ENCODE results near the gene ZNF219. TPM values are rescaled to one million over a fixed set of nuclear protein-coding genes. Genes with fewer than 3 reads are reported as not detected.

Gene ZNF219
- total and polyA plus RNA-seq, 2 of the 13 experiments (the other 11 are each of a cell fraction or from before 2014, with no cell fraction given): 34.5 to 36.6 TPM

DNA sequence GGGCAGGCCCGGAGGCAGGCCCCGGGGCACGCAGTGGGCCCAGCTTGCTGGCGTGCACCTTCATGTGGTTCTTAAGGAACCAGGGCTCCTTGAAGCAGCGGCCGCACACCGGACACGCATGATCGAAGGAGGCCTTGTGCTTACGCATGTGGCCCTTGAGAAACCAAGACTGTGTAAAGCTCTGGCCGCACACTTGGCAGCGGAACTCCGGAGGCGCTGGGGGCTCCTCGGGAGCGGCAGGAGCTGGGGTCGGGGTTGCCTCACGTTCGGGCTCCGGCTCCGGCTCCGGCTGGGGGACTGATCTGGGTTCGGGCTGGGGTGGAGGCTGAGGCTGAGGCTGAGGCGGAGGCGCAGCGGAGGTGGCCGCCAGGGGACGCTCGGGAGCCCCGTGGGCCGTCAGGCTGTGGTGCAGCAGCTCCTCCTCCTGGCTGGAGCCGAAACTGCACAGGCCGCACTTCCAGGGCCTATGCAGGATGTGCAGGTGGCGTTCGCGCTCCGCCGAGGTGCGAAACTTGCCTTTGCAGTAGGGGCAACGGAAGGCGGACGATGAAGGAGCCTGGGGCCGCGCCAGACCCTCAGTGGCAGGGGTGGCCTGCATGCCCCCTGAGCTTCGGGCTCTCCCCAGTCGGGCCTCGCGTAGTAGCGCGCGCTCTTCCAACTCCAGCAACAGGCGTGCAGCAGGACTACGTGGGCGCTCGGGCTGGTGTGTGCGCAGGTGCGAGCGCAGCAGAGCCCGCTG, 6.0 kb downstream of the ZNF219 start (continued):
- TF ChIP-seq ZNF513 (CRISPR knock-in tag; conservative IDR thresholded peaks at IDR 0.05) (no peak), ZNF331 (CRISPR knock-in tag; IDR thresholded peaks at IDR 0.05) (peak; percentile 76), HNRNPL (IDR thresholded peaks at IDR 0.05; ENCODE audit: low read depth, low read length) (0 out of 2 replicates have a peak, but pooled peaks have one; percentile 71), TBP (CRISPR knock-in tag; IDR thresholded peaks at IDR 0.05) (0 out of 2 replicates have a peak, but pooled peaks have one; percentile 73), NFIC (IDR thresholded peaks at IDR 0.05; ENCODE audit: low read length) (no peak), ZNF891 (CRISPR knock-in tag; IDR thresholded peaks at IDR 0.05) (no peak; the same call in 1 of the 2 replicates), NFKBIZ (CRISPR knock-in tag; IDR thresholded peaks at IDR 0.05) (0 out of 2 replicates have a peak, but pooled peaks have one; percentile 47), CREB1 (IDR thresholded peaks at IDR 0.05) (no peak), CREB1 (CRISPR knock-in tag; IDR thresholded peaks at IDR 0.05) (no peak), STAG1 (CRISPR knock-in tag; IDR thresholded peaks at IDR 0.05) (peak; percentile 95), ZNF256 (CRISPR knock-in tag; conservative IDR thresholded peaks at IDR 0.05) (no peak), ZNF503 (CRISPR knock-in tag; IDR thresholded peaks at IDR 0.05) (no peak; the same call in 1 of the 2 replicates), ZBTB7A (CRISPR knock-in tag; IDR thresholded peaks at IDR 0.05) (no peak), SCMH1 (CRISPR knock-in tag; IDR thresholded peaks at IDR 0.05; ENCODE audit: borderline replicate concordance) (no peak), MTA3 (CRISPR knock-in tag; IDR thresholded peaks at IDR 0.05) (0 out of 2 replicates have a peak, but pooled peaks have one; percentile 14), ZNF33B (CRISPR knock-in tag; IDR thresholded peaks at IDR 0.05) (0 out of 2 replicates have a peak, but pooled peaks have one; percentile 86), ZNF563 (CRISPR knock-in tag; IDR thresholded peaks at IDR 0.05) (peak; percentile 59; the same call in 1 of the 2 replicates), ZNF230 (CRISPR knock-in tag; IDR thresholded peaks at IDR 0.05) (peak; percentile 97), JUNB (CRISPR knock-in tag; IDR thresholded peaks at IDR 0.05; ENCODE audit: borderline replicate concordance) (no peak)
- TF ChIP-seq, protein P1, sequence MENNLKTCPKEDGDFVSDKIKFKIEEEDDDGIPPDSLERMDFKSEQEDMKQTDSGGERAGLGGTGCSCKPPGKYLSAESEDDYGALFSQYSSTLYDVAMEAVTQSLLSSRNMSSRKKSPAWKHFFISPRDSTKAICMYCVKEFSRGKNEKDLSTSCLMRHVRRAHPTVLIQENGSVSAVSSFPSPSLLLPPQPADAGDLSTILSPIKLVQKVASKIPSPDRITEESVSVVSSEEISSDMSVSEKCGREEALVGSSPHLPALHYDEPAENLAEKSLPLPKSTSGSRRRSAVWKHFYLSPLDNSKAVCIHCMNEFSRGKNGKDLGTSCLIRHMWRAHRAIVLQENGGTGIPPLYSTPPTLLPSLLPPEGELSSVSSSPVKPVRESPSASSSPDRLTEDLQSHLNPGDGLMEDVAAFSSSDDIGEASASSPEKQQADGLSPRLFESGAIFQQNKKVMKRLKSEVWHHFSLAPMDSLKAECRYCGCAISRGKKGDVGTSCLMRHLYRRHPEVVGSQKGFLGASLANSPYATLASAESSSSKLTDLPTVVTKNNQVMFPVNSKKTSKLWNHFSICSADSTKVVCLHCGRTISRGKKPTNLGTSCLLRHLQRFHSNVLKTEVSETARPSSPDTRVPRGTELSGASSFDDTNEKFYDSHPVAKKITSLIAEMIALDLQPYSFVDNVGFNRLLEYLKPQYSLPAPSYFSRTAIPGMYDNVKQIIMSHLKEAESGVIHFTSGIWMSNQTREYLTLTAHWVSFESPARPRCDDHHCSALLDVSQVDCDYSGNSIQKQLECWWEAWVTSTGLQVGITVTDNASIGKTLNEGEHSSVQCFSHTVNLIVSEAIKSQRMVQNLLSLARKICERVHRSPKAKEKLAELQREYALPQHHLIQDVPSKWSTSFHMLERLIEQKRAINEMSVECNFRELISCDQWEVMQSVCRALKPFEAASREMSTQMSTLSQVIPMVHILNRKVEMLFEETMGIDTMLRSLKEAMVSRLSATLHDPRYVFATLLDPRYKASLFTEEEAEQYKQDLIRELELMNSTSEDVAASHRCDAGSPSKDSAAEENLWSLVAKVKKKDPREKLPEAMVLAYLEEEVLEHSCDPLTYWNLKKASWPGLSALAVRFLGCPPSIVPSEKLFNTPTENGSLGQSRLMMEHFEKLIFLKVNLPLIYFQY (CRISPR knock-in tag; IDR thresholded peaks at IDR 0.05; ENCODE audit: borderline replicate concordance): peak; percentile 94

Data from HepG2 (cell line).